Stimulated activated effector memory CD8-positive, alpha-beta T cell treated with anti-CD3 and anti-CD28 coated beads, Interleukin-12 subunit alpha, Interleukin-12 subunit beta, amount 100 ng/mL, for 72 hours (primary cell): ENCODE results near the gene GPR15LG.

Experiments
- ATAC-seq: fragments of 150-1000 bp; cut with Tn5 transposase; 2 replicates; pipeline ENCODE4 v1.10.0; 2021
- DNase-seq, 2 donors: peaks; one replicate each; pipeline ENCODE4 v3.0.0; 2021 to 2022; ENCODE audit warnings: low spot score in 2 of 2
- H3K27ac Mint-ChIP-seq: one replicate; pipeline ENCODE4 v1.8.0; 2022; ENCODE audit warnings: mild to moderate bottlenecking, mixed read lengths
- H3K36me3 Mint-ChIP-seq: one replicate; pipeline ENCODE4 v1.8.0; 2022; ENCODE audit warnings: mild to moderate bottlenecking, mixed read lengths
- H3K4me1 Mint-ChIP-seq: one replicate; pipeline ENCODE4 v1.8.0; 2022; ENCODE audit warnings: mixed read lengths
- H3K4me3 Mint-ChIP-seq: one replicate; pipeline ENCODE4 v1.8.0; 2022; ENCODE audit warnings: mild to moderate bottlenecking, mixed read lengths
- H3K9me3 Mint-ChIP-seq: one replicate; pipeline ENCODE4 v1.8.0; 2022; ENCODE audit warnings: mixed read lengths

GPR15LG gene

GRCh38 chr10:84212014-84212413 lies 38.4 kb downstream of the GPR15LG start:
- H3K4me1 Mint-ChIP-seq, result peaks cover 7% of the 10 kb centered on the region
- no peaks in the 10 kb centered on the region for H3K36me3 Mint-ChIP-seq
- H3K4me3 Mint-ChIP-seq, result no peak overlapping the region
- H3K9me3 Mint-ChIP-seq, result no peaks in the 10 kb centered on the region
- no peak overlapping the region for H3K27ac Mint-ChIP-seq
- DNase-seq, result no peak
- ATAC-seq, result peak; percentile 8

GRCh38 chr10:84213076-84213475 lies 39.5 kb downstream of the GPR15LG start:
- H3K27ac Mint-ChIP-seq, result no peak overlapping the region
- ATAC-seq (no peak), DNase-seq (no peak)
- H3K4me1 Mint-ChIP-seq, result peaks cover 7% of the 10 kb centered on the region
- H3K36me3 Mint-ChIP-seq, result no peaks in the 10 kb centered on the region
- no peaks in the 10 kb centered on the region for H3K9me3 Mint-ChIP-seq
- no peak overlapping the region for H3K4me3 Mint-ChIP-seq

- H3K4me1 Mint-ChIP-seq, result peaks cover 7% of the 10 kb centered on the region
- DNase-seq, result no peak
- no peak overlapping the region for H3K4me3 Mint-ChIP-seq
- H3K27ac Mint-ChIP-seq, result no peak overlapping the region
- no peak for ATAC-seq
- no peaks in the 10 kb centered on the region for H3K36me3 Mint-ChIP-seq
- no peaks in the 10 kb centered on the region for H3K9me3 Mint-ChIP-seq
Measured at GRCh38 chr10:84214046-84214572, 40.5 kb downstream of the GPR15LG start.

- DNase-seq, result peak; percentile 28 to 71
- H3K4me3 Mint-ChIP-seq, result no peak overlapping the region
- H3K9me3 Mint-ChIP-seq, result peaks cover 4% of the 10 kb centered on the region
- H3K4me1 Mint-ChIP-seq, result peaks cover 7% of the 10 kb centered on the region
- ATAC-seq, result peak; percentile 75
- H3K27ac Mint-ChIP-seq, result no peak overlapping the region
- no peaks in the 10 kb centered on the region for H3K36me3 Mint-ChIP-seq
Measured at GRCh38 chr10:84214612-84215235, 41.1 kb downstream of the GPR15LG start.

GRCh38 chr10:84216834-84217233 lies 43.2 kb downstream of the GPR15LG start:
- no peaks in the 10 kb centered on the region for H3K36me3 Mint-ChIP-seq
- no peak for DNase-seq
- H3K9me3 Mint-ChIP-seq, result peaks cover 4% of the 10 kb centered on the region
- H3K4me1 Mint-ChIP-seq, result peaks cover 7% of the 10 kb centered on the region
- ATAC-seq, result no peak
- no peak overlapping the region for H3K4me3 Mint-ChIP-seq
- no peak overlapping the region for H3K27ac Mint-ChIP-seq

- ATAC-seq, result no peak
- Mint-ChIP-seq H3K9me3 (peaks cover 4% of the 10 kb centered on the region), H3K4me1 (peaks cover 7% of the 10 kb centered on the region)
Measured at GRCh38 chr10:84217746-84218145, 44.1 kb downstream of the GPR15LG start.

GRCh38 chr10:84221916-84222315 lies 48.3 kb downstream of the GPR15LG start:
- DNase-seq, result no peak
- H3K4me1 Mint-ChIP-seq, result no peaks in the 10 kb centered on the region
- no peak overlapping the region for H3K4me3 Mint-ChIP-seq
- H3K9me3 Mint-ChIP-seq, result peaks cover 4% of the 10 kb centered on the region
- no peaks in the 10 kb centered on the region for H3K36me3 Mint-ChIP-seq
- no peak overlapping the region for H3K27ac Mint-ChIP-seq
- no peak for ATAC-seq

More at GRCh38 chr10:84217746-84218145, 44.1 kb downstream of the GPR15LG start:
- Mint-ChIP-seq H3K36me3 (no peaks in the 10 kb centered on the region), H3K27ac (no peak overlapping the region), H3K4me3 (no peak overlapping the region)
- DNase-seq, result no peak

- no peak overlapping the region for H3K4me3 Mint-ChIP-seq
- peaks cover under 1% of the 10 kb centered on the region for H3K9me3 Mint-ChIP-seq
- H3K4me1 Mint-ChIP-seq, result no peaks in the 10 kb centered on the region
- no peak for ATAC-seq
- no peak for DNase-seq
- no peaks in the 10 kb centered on the region for H3K36me3 Mint-ChIP-seq
- no peak overlapping the region for H3K27ac Mint-ChIP-seq
Measured at GRCh38 chr10:84224411-84225028, 50.9 kb downstream of the GPR15LG start.

- DNase-seq, result no peak
- H3K9me3 Mint-ChIP-seq, result no peaks in the 10 kb centered on the region
- H3K4me1 Mint-ChIP-seq, result no peaks in the 10 kb centered on the region
- H3K36me3 Mint-ChIP-seq, result no peaks in the 10 kb centered on the region
- H3K4me3 Mint-ChIP-seq, result no peak within 1 kb of the TSS
- no peak for ATAC-seq
- H3K27ac Mint-ChIP-seq, result no peak within 1 kb of the TSS
Measured at GRCh38 chr10:84225427-84226173, 52.0 kb downstream of the GPR15LG start, which contains the start of gene LRIT2. TSS of gene LRIT2 (minus strand) at chr10:84225544. CDS start at chr10:84225520, 24 bp downstream.

GRCh38 chr10:84226616-84227015 lies 53.0 kb downstream of the GPR15LG start:
- no peak for DNase-seq
- no peaks in the 10 kb centered on the region for H3K9me3 Mint-ChIP-seq
- H3K27ac Mint-ChIP-seq, result no peak overlapping the region
- H3K4me1 Mint-ChIP-seq, result no peaks in the 10 kb centered on the region
- no peak overlapping the region for H3K4me3 Mint-ChIP-seq
- H3K36me3 Mint-ChIP-seq, result no peaks in the 10 kb centered on the region
- no peak for ATAC-seq

GRCh38 chr10:84227810-84228209 lies 54.2 kb downstream of the GPR15LG start:
- no peak for ATAC-seq
- no peak for DNase-seq
- H3K36me3 Mint-ChIP-seq, result no peaks in the 10 kb centered on the region
- H3K4me3 Mint-ChIP-seq, result no peak overlapping the region
- H3K27ac Mint-ChIP-seq, result no peak overlapping the region
- H3K4me1 Mint-ChIP-seq, result no peaks in the 10 kb centered on the region
- H3K9me3 Mint-ChIP-seq, result no peaks in the 10 kb centered on the region

GRCh38 chr10:84230359-84230758 lies 56.8 kb downstream of the GPR15LG start:
- no peaks in the 10 kb centered on the region for H3K4me1 Mint-ChIP-seq
- ATAC-seq (no peak), DNase-seq (no peak)
- H3K9me3 Mint-ChIP-seq, result no peaks in the 10 kb centered on the region
- H3K27ac Mint-ChIP-seq, result no peak overlapping the region
- H3K4me3 Mint-ChIP-seq, result no peak overlapping the region
- H3K36me3 Mint-ChIP-seq, result no peaks in the 10 kb centered on the region

GRCh38 chr10:84232376-84232775 lies 58.8 kb downstream of the GPR15LG start:
- no peak overlapping the region for H3K4me3 Mint-ChIP-seq
- H3K4me1 Mint-ChIP-seq, result no peaks in the 10 kb centered on the region
- DNase-seq, result no peak
- no peaks in the 10 kb centered on the region for H3K36me3 Mint-ChIP-seq
- H3K9me3 Mint-ChIP-seq, result no peaks in the 10 kb centered on the region
- peak; percentile 21 for ATAC-seq
- H3K27ac Mint-ChIP-seq, result no peak overlapping the region

- H3K36me3 Mint-ChIP-seq, result no peaks in the 10 kb centered on the region
- H3K27ac Mint-ChIP-seq, result no peak overlapping the region
- DNase-seq, result no peak
- no peak overlapping the region for H3K4me3 Mint-ChIP-seq
- no peaks in the 10 kb centered on the region for H3K9me3 Mint-ChIP-seq
- H3K4me1 Mint-ChIP-seq, result no peaks in the 10 kb centered on the region
- ATAC-seq, result no peak
Measured at GRCh38 chr10:84233940-84234339, 60.3 kb downstream of the GPR15LG start.

- H3K36me3 Mint-ChIP-seq, result no peaks in the 10 kb centered on the region
- no peaks in the 10 kb centered on the region for H3K4me1 Mint-ChIP-seq
- DNase-seq, result no peak
- no peak overlapping the region for H3K27ac Mint-ChIP-seq
- no peak for ATAC-seq
- no peaks in the 10 kb centered on the region for H3K9me3 Mint-ChIP-seq
- H3K4me3 Mint-ChIP-seq, result no peak overlapping the region
Measured at GRCh38 chr10:84234479-84234878, 60.9 kb downstream of the GPR15LG start.
